Activated T-helper 2 cell treated with anti-CD3 and anti-CD28 coated beads, Interferon-gamma antibody, Interleukin-2, Interleukin-4, amounts not matched to agents 10 μg/mL and 5 μg/mL and 100 μg/mL, durations not matched to agents 14 hours and 24 hours and 36 hours (primary cell): ENCODE results near the gene SYNPO2. TPM values are rescaled to one million over a fixed set of nuclear protein-coding genes. Genes with fewer than 3 reads are reported as not detected.

Experiments used
- DNase-seq: peaks from one replicate; pipeline ENCODE4 v3.0.0; 2021; ENCODE audit warnings: low spot score
- H3K27ac Mint-ChIP-seq: one replicate; pipeline ENCODE4 v1.8.0; 2021; ENCODE audit warnings: mixed read lengths
- H3K27me3 Mint-ChIP-seq: one replicate; pipeline ENCODE4 v1.8.0; 2021; ENCODE audit warnings: low read depth, mixed read lengths
- H3K36me3 Mint-ChIP-seq: one replicate; pipeline ENCODE4 v1.8.0; 2021; ENCODE audit warnings: low read depth, mixed read lengths
- H3K4me1 Mint-ChIP-seq: one replicate; pipeline ENCODE4 v1.8.0; 2021; ENCODE audit warnings: low read depth, mixed read lengths
- H3K4me3 Mint-ChIP-seq: one replicate; pipeline ENCODE4 v1.8.0; 2021; ENCODE audit warnings: low read depth, mild to moderate bottlenecking, moderate library complexity, mixed read lengths
- H3K9me3 Mint-ChIP-seq: one replicate; pipeline ENCODE4 v1.8.0; 2021; ENCODE audit warnings: mixed read lengths
- intact Hi-C: fragments of 100-400 bp; cut with micrococcal nuclease; formaldehyde crosslinking; loops from one replicate; pipeline ENCODE4 v1.15.1; 2023
- total RNA-seq: library from RNA; stranded (reverse); gene quantifications from 2 replicates; pipeline ENCODE4 v1.2.3, GENCODE V29; 2022

SYNPO2 gene
- total RNA-seq, 1 donor from 2014 or later = 0.09 TPM

GRCh38 chr4:118921786-118922185 lies 33.1 kb downstream of the SYNPO2 start:
- H3K27ac Mint-ChIP-seq = no peak overlapping the region
- H3K4me3 Mint-ChIP-seq = no peak overlapping the region
- H3K27me3 Mint-ChIP-seq = peaks cover 2% of the 10 kb centered on the region
- DNase-seq = no peak
- H3K4me1 Mint-ChIP-seq = no peaks in the 10 kb centered on the region
- intact Hi-C loops = no loop called here
- H3K9me3 Mint-ChIP-seq = no peaks in the 10 kb centered on the region
- no peaks in the 10 kb centered on the region for H3K36me3 Mint-ChIP-seq

- peaks cover 3% of the 10 kb centered on the region for H3K27me3 Mint-ChIP-seq
- no peaks in the 10 kb centered on the region for H3K36me3 Mint-ChIP-seq
- H3K4me1 Mint-ChIP-seq = no peaks in the 10 kb centered on the region
- no peak for DNase-seq
- no peaks in the 10 kb centered on the region for H3K9me3 Mint-ChIP-seq
- intact Hi-C loops = no loop called here
- H3K4me3 Mint-ChIP-seq = no peak overlapping the region
- H3K27ac Mint-ChIP-seq = no peak overlapping the region
These were observed 35.2 kb downstream of the SYNPO2 start for GRCh38 chr4:118923891-118924290.

- H3K27ac Mint-ChIP-seq = no peak overlapping the region
- H3K4me1 Mint-ChIP-seq = no peaks in the 10 kb centered on the region
- no peaks in the 10 kb centered on the region for H3K9me3 Mint-ChIP-seq
- intact Hi-C loops = no loop called here
- peaks cover 2% of the 10 kb centered on the region for H3K27me3 Mint-ChIP-seq
- no peak overlapping the region for H3K4me3 Mint-ChIP-seq
- H3K36me3 Mint-ChIP-seq = no peaks in the 10 kb centered on the region
- no peak for DNase-seq
These were observed 39.3 kb downstream of the SYNPO2 start for GRCh38 chr4:118927974-118928373.

GRCh38 chr4:118930255-118930654 lies 41.6 kb downstream of the SYNPO2 start:
- H3K4me1 Mint-ChIP-seq = no peaks in the 10 kb centered on the region
- H3K27me3 Mint-ChIP-seq = peaks cover 7% of the 10 kb centered on the region
- no peak for DNase-seq
- no peak overlapping the region for H3K27ac Mint-ChIP-seq
- H3K4me3 Mint-ChIP-seq = no peak overlapping the region
- no peaks in the 10 kb centered on the region for H3K9me3 Mint-ChIP-seq
- intact Hi-C loops = no loop called here
- no peaks in the 10 kb centered on the region for H3K36me3 Mint-ChIP-seq

GRCh38 chr4:118931786-118932185 lies 43.1 kb downstream of the SYNPO2 start:
- H3K4me1 Mint-ChIP-seq = no peaks in the 10 kb centered on the region
- H3K9me3 Mint-ChIP-seq = no peaks in the 10 kb centered on the region
- peaks cover 7% of the 10 kb centered on the region for H3K27me3 Mint-ChIP-seq
- H3K4me3 Mint-ChIP-seq = no peak overlapping the region
- no peaks in the 10 kb centered on the region for H3K36me3 Mint-ChIP-seq
- no peak for DNase-seq
- intact Hi-C loops = no loop called here
- H3K27ac Mint-ChIP-seq = no peak overlapping the region

GRCh38 chr4:118935819-118936218 lies 47.2 kb downstream of the SYNPO2 start:
- Mint-ChIP-seq H3K9me3 (no peaks in the 10 kb centered on the region), H3K36me3 (no peaks in the 10 kb centered on the region), H3K27ac (no peak overlapping the region), H3K4me3 (no peak overlapping the region), H3K27me3 (peaks cover 4% of the 10 kb centered on the region), H3K4me1 (no peaks in the 10 kb centered on the region)
- DNase-seq = no peak
- intact Hi-C loops = no loop called here

GRCh38 chr4:118936406-118936805 lies 47.8 kb downstream of the SYNPO2 start:
- intact Hi-C loops = no loop called here
- H3K27me3 Mint-ChIP-seq = peaks cover 8% of the 10 kb centered on the region
- DNase-seq = no peak
- no peaks in the 10 kb centered on the region for H3K36me3 Mint-ChIP-seq
- no peaks in the 10 kb centered on the region for H3K4me1 Mint-ChIP-seq
- H3K27ac Mint-ChIP-seq = no peak overlapping the region
- no peak overlapping the region for H3K4me3 Mint-ChIP-seq
- no peaks in the 10 kb centered on the region for H3K9me3 Mint-ChIP-seq

GRCh38 chr4:118939169-118939783 lies 50.6 kb downstream of the SYNPO2 start:
- H3K27me3 Mint-ChIP-seq = peaks cover 7% of the 10 kb centered on the region
- H3K36me3 Mint-ChIP-seq = no peaks in the 10 kb centered on the region
- DNase-seq = no peak
- intact Hi-C loops = no loop called here
- H3K9me3 Mint-ChIP-seq = no peaks in the 10 kb centered on the region
- H3K4me1 Mint-ChIP-seq = no peaks in the 10 kb centered on the region
- no peak overlapping the region for H3K4me3 Mint-ChIP-seq
- no peak overlapping the region for H3K27ac Mint-ChIP-seq

GRCh38 chr4:118941149-118941548 lies 52.5 kb downstream of the SYNPO2 start:
- DNase-seq = no peak
- Mint-ChIP-seq H3K4me1 (no peaks in the 10 kb centered on the region), H3K4me3 (no peak overlapping the region), H3K27ac (no peak overlapping the region), H3K9me3 (no peaks in the 10 kb centered on the region), H3K27me3 (peaks cover 3% of the 10 kb centered on the region), H3K36me3 (no peaks in the 10 kb centered on the region)
- intact Hi-C loops = no loop called here

- intact Hi-C loops = no loop called here
- Mint-ChIP-seq H3K4me3 (no peak overlapping the region), H3K27ac (no peak overlapping the region), H3K36me3 (no peaks in the 10 kb centered on the region), H3K9me3 (no peaks in the 10 kb centered on the region), H3K27me3 (peaks cover 3% of the 10 kb centered on the region), H3K4me1 (no peaks in the 10 kb centered on the region)
- no peak for DNase-seq
These were observed 53.1 kb downstream of the SYNPO2 start for GRCh38 chr4:118941799-118942198.

GRCh38 chr4:118942465-118942864 lies 53.8 kb downstream of the SYNPO2 start:
- H3K4me1 Mint-ChIP-seq = no peaks in the 10 kb centered on the region
- no peak for DNase-seq
- H3K9me3 Mint-ChIP-seq = no peaks in the 10 kb centered on the region
- H3K4me3 Mint-ChIP-seq = no peak overlapping the region
- H3K27me3 Mint-ChIP-seq = peaks cover 3% of the 10 kb centered on the region
- H3K36me3 Mint-ChIP-seq = no peaks in the 10 kb centered on the region
- intact Hi-C loops = no loop called here
- H3K27ac Mint-ChIP-seq = no peak overlapping the region

- H3K4me1 Mint-ChIP-seq = no peaks in the 10 kb centered on the region
- no peaks in the 10 kb centered on the region for H3K36me3 Mint-ChIP-seq
- intact Hi-C loops = no loop called here
- H3K27me3 Mint-ChIP-seq = peaks cover 6% of the 10 kb centered on the region
- H3K4me3 Mint-ChIP-seq = no peak overlapping the region
- H3K9me3 Mint-ChIP-seq = no peaks in the 10 kb centered on the region
- DNase-seq = no peak
- H3K27ac Mint-ChIP-seq = no peak overlapping the region
These were observed 58.4 kb downstream of the SYNPO2 start for GRCh38 chr4:118947095-118947494.

- H3K36me3 Mint-ChIP-seq = no peaks in the 10 kb centered on the region
- intact Hi-C loops = no loop called here
- DNase-seq = no peak
- H3K9me3 Mint-ChIP-seq = no peaks in the 10 kb centered on the region
- H3K4me1 Mint-ChIP-seq = no peaks in the 10 kb centered on the region
- no peak overlapping the region for H3K4me3 Mint-ChIP-seq
- no peak overlapping the region for H3K27ac Mint-ChIP-seq
- H3K27me3 Mint-ChIP-seq = peaks cover 6% of the 10 kb centered on the region
These were observed 60.0 kb downstream of the SYNPO2 start for GRCh38 chr4:118948545-118949144.
